Caco-2 (cell line): Measurements from ENCODE around the gene PRICKLE1. TPM values are rescaled to one million over a fixed set of nuclear protein-coding genes. Genes with fewer than 3 reads are reported as not detected.

Experiments
- BruUV-seq: library from RNA; stranded (reverse); fragments of 400-500 nt; replicated peaks from 2 replicates; lab custom pipeline; 2021; lab: Mats Ljungman, UMichigan
- CTCF ChIA-PET: fragments of 300-600 bp; sonication (Branson Sonifier 250); formaldehyde crosslinking; loops from one replicate; lab custom pipeline; 2022; ENCODE audit warnings: antibody characterized with exemption; lab: Charles Lee
- POLR2A ChIA-PET: fragments of 300-600 bp; sonication (Branson Sonifier 250); formaldehyde crosslinking; loops from one replicate; lab custom pipeline; 2022; ENCODE audit warnings: antibody characterized with exemption; lab: Charles Lee
- DNase-seq, 2 experiments: peaks; one replicate each; pipeline versions ENCODE4 v3.0.0 to v3.0.0-alpha.2; 2020 to 2022
- H3K27me3 ChIP-seq: replicated peaks from 2 replicates; pipeline ENCODE4 v1.6.0; 2011; ENCODE audit warnings: low read length; ENCODE audit not compliant: control insufficient read depth, insufficient read depth
- H3K36me3 ChIP-seq: 2 replicates; pipeline ENCODE4 v1.5.1; 2011; ENCODE audit warnings: low read length; ENCODE audit not compliant: control insufficient read depth, insufficient read depth
- H3K4me1 ChIP-seq: fragments of 250-450 bp; sonication (Bioruptor Pico); 2 replicates; pipeline ENCODE4 v1.5.1; 2020; ENCODE audit warnings: mild to moderate bottlenecking
- H3K4me3 ChIP-seq: 2 replicates; pipeline ENCODE4 v1.5.1; 2011; ENCODE audit warnings: low read depth, mild to moderate bottlenecking, control low read depth, low read length
- H3K9me3 ChIP-seq: fragments of 250-450 bp; sonication (Bioruptor Pico); 2 replicates; pipeline ENCODE4 v1.5.1; 2020; ENCODE audit warnings: mild to moderate bottlenecking, moderate library complexity
- H3K27ac Mint-ChIP-seq: one replicate; pipeline ENCODE4 v1.8.0; 2022; ENCODE audit warnings: mixed read lengths; ENCODE audit not compliant: unreplicated experiment
- H3K27me3 Mint-ChIP-seq: one replicate; pipeline ENCODE4 v1.8.0; 2022; ENCODE audit warnings: mixed read lengths; ENCODE audit not compliant: insufficient read depth, unreplicated experiment
- H3K36me3 Mint-ChIP-seq: one replicate; pipeline ENCODE4 v1.8.0; 2022; ENCODE audit warnings: mild to moderate bottlenecking, mixed read lengths; ENCODE audit not compliant: insufficient read depth, unreplicated experiment
- H3K4me1 Mint-ChIP-seq: one replicate; pipeline ENCODE4 v1.8.0; 2022; ENCODE audit warnings: low read depth, mixed read lengths; ENCODE audit not compliant: unreplicated experiment
- H3K4me3 Mint-ChIP-seq: one replicate; pipeline ENCODE4 v1.8.0; 2022; ENCODE audit warnings: mild to moderate bottlenecking, moderate library complexity, mixed read lengths; ENCODE audit not compliant: unreplicated experiment
- H3K9me3 Mint-ChIP-seq: one replicate; pipeline ENCODE4 v1.8.0; 2022; ENCODE audit warnings: mixed read lengths; ENCODE audit not compliant: unreplicated experiment
- intact Hi-C: fragments of 100-400 bp; cut with micrococcal nuclease; formaldehyde crosslinking; loops from one replicate; pipeline ENCODE4 v1.10.0; 2022; ENCODE audit not compliant: unreplicated experiment
- total RNA-seq: library from RNA; stranded (reverse); gene quantifications from 2 replicates; pipeline ENCODE4 v1.2.3, GENCODE V29; 2022
- TF ChIP-seq, protein P1 (sequence below), 2 experiments: fragments of 200-600 bp in 1 of 2; IDR thresholded peaks; 1 replicate in 1 of 2; 2 replicates in 1 of 2; pipeline versions ENCODE4 v1.5.1 to v1.8.0; 2011 to 2022; ENCODE audit warnings: antibody characterized with exemption in 1 of 2, control low read depth in 1 of 2, inconsistent platforms in 1 of 2, low read depth in 1 of 2, low read length in 1 of 2, mild to moderate bottlenecking in 1 of 2, moderate library complexity in 1 of 2; ENCODE audit not compliant: insufficient read depth in 1 of 2, severe bottlenecking in 1 of 2, unreplicated experiment in 1 of 2

The PRICKLE1 gene
- total RNA-seq, 1 experiment from 2014 or later: 4.5 TPM

DNA sequence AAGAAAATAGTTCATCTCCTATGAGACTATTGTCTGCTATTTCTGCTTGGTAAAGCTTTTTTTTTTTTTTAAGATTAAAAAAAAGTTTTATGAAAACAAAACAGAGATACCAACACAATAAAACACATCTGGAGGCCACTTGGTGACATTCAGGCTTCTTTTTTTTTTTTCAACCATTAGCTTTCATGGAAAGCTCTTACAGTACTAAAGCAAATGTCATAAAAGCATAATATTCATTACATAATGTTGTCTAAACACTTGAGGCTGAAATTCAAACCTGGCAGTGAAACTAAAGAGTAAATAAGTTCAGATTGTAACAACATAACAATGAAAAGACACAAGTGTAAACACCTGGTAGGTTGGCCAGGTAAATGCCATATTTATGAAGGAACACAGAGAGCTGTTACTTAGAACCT, 14.7 kb downstream of the PRICKLE1 start:
- Histone ChIP-seq H3K27me3 (no peaks in the 10 kb centered on the region), H3K4me3 (no peak overlapping the region), H3K36me3 (no peaks in the 10 kb centered on the region), H3K9me3 (no peaks in the 10 kb centered on the region), H3K4me1 (peaks cover 9% of the 10 kb centered on the region)
- POLR2A ChIA-PET: no interaction called here
- H3K9me3 Mint-ChIP-seq: no peaks in the 10 kb centered on the region
- no peaks in the 10 kb centered on the region for H3K27me3 Mint-ChIP-seq
- no peak overlapping the region for H3K4me3 Mint-ChIP-seq
- no peak for DNase-seq
- H3K36me3 Mint-ChIP-seq: no peaks in the 10 kb centered on the region
- no peak overlapping the region for H3K27ac Mint-ChIP-seq
- TF ChIP-seq, protein P1, sequence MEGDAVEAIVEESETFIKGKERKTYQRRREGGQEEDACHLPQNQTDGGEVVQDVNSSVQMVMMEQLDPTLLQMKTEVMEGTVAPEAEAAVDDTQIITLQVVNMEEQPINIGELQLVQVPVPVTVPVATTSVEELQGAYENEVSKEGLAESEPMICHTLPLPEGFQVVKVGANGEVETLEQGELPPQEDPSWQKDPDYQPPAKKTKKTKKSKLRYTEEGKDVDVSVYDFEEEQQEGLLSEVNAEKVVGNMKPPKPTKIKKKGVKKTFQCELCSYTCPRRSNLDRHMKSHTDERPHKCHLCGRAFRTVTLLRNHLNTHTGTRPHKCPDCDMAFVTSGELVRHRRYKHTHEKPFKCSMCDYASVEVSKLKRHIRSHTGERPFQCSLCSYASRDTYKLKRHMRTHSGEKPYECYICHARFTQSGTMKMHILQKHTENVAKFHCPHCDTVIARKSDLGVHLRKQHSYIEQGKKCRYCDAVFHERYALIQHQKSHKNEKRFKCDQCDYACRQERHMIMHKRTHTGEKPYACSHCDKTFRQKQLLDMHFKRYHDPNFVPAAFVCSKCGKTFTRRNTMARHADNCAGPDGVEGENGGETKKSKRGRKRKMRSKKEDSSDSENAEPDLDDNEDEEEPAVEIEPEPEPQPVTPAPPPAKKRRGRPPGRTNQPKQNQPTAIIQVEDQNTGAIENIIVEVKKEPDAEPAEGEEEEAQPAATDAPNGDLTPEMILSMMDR (IDR thresholded peaks at IDR 0.05; ENCODE audit: insufficient read depth in 1 of 2, low read depth in 1 of 2, low read length in 1 of 2, severe bottlenecking in 1 of 2, unreplicated experiment in 1 of 2): no peak
- CTCF ChIA-PET: interaction anchor here (0.6 kb wide), 1 partner anchor 10 kb away, joined by 3 read pairs; no protein-coding TSS in a partner anchor
- intact Hi-C loops: no loop called here
- no TSS peak for BruUV-seq
- peaks cover 5% of the 10 kb centered on the region for H3K4me1 Mint-ChIP-seq

DNA sequence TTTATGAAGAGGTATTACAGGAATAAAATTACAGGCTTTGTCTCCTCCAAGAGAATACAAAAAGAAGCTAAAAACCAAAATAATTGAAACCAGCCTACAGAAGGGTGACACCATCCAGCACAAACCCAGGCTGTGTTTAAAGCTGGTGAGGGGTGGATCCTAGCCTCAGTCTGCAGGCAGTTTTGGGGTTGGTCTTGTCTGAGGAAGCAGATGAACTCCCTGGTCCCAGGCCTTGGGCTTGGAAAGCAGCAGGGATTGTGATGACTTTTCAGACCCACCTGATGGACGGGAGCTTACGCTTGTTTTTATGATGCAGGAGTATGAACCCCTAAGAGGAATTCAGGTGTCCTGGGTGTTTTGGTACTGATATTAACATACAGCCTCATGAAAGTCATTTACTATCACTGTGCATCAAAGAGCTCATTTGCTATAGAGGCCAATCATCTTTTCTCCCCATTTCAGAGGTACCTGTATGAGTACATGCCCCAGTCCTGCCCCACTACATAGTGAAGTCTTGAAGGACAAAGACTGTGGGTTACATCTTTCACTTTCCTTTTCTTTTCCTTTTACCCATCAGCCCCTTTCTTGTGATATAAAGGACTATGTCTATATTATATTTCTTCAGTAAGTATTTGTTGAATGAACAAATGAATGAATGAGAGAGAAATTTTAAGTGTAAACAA, 18.1 kb downstream of the PRICKLE1 start:
- Mint-ChIP-seq H3K27ac (no peak overlapping the region), H3K9me3 (no peaks in the 10 kb centered on the region), H3K36me3 (no peaks in the 10 kb centered on the region), H3K4me1 (peaks cover 7% of the 10 kb centered on the region), H3K27me3 (no peaks in the 10 kb centered on the region), H3K4me3 (no peak overlapping the region)
- no peaks in the 10 kb centered on the region for H3K27me3 ChIP-seq
- BruUV-seq: no TSS peak
- TF ChIP-seq, protein P1 (IDR thresholded peaks at IDR 0.05; ENCODE audit: insufficient read depth in 1 of 2, low read depth in 1 of 2, low read length in 1 of 2, severe bottlenecking in 1 of 2, unreplicated experiment in 1 of 2): no peak
- H3K4me3 ChIP-seq: no peak overlapping the region
- H3K4me1 ChIP-seq: peaks cover 14% of the 10 kb centered on the region
- ChIA-PET POLR2A (interaction anchor here (0.5 kb wide), 1 partner anchor 88 kb away, joined by 3 read pairs; no protein-coding TSS in a partner anchor), CTCF (interaction anchor here (0.6 kb wide), 1 partner anchor 844 kb away, joined by 3 read pairs; no protein-coding TSS in a partner anchor)
- H3K9me3 ChIP-seq: no peaks in the 10 kb centered on the region
- intact Hi-C loops: no loop called here
- no peaks in the 10 kb centered on the region for H3K36me3 ChIP-seq
- DNase-seq: no peak

DNA sequence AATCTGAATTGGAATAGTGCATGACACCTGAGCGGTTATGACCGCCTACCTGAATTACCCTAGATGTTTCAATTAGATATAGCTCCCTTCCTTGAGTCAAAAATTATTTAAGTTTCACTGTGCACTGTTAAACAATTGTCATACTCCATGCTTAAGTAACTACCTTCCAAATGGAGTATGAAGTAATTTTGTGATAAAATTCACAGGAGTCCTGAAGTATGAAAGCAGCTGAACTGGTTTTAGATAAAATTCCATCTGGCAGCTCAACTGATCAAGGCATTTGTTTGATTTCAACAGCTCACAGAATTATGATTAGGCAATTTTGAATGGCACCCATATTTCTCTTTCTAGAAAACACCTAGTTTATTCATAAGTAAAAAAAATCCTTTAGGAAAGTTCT, 19.5 kb downstream of the PRICKLE1 start:
- Mint-ChIP-seq H3K4me3 (no peak overlapping the region), H3K27ac (no peak overlapping the region), H3K36me3 (no peaks in the 10 kb centered on the region), H3K9me3 (no peaks in the 10 kb centered on the region), H3K4me1 (peaks cover 7% of the 10 kb centered on the region), H3K27me3 (no peaks in the 10 kb centered on the region)
- peaks cover 14% of the 10 kb centered on the region for H3K4me1 ChIP-seq
- ChIA-PET CTCF (interaction anchor here (1.1 to 2.1 kb wide), 2 partner anchors 86 to 89 kb away, joined by 4 to 58 read pairs; no protein-coding TSS in a partner anchor), POLR2A (interaction anchor here (0.6 kb wide), 1 partner anchor 31 kb away, joined by 3 read pairs; no protein-coding TSS in a partner anchor)
- H3K36me3 ChIP-seq: no peaks in the 10 kb centered on the region
- TF ChIP-seq, protein P1 (IDR thresholded peaks at IDR 0.05; ENCODE audit: insufficient read depth in 1 of 2, low read depth in 1 of 2, low read length in 1 of 2, severe bottlenecking in 1 of 2, unreplicated experiment in 1 of 2): no peak
- intact Hi-C loops: no loop called here
- H3K9me3 ChIP-seq: no peaks in the 10 kb centered on the region
- DNase-seq: no peak
- H3K27me3 ChIP-seq: no peaks in the 10 kb centered on the region
- BruUV-seq: no TSS peak
- H3K4me3 ChIP-seq: no peak overlapping the region
